Measurements from ENCODE around the gene KIF25. TPM values are rescaled to one million over a fixed set of nuclear protein-coding genes. Genes with fewer than 3 reads are reported as not detected.

KIF25 gene
- total and polyA plus RNA-seq, 7 donors = 0.50 to 0.54 TPM; not detected in 5

- TF ChIP-seq EP300 (IDR thresholded peaks at IDR 0.05) (no peak), POLR2AphosphoS5 (IDR thresholded peaks at IDR 0.05) (no peak)
- WGBS, 2 donors = 34 to 54% methylated on average over 5 of the region's 5 CpGs
- H3K4me1 ChIP-seq = peaks cover 0 to 9% (median 2%) of the 10 kb centered on the region in 4 donors
These were observed 40.4 kb downstream of the KIF25 start for GRCh38 chr6:168037856-168038255.

GRCh38 chr6:168038576-168039140, 41.2 kb downstream of the KIF25 start:
- no peak overlapping the region for H3K4me3 ChIP-seq
- intact Hi-C loops (cut with DNase I) = no loop called here
- no peak overlapping the region for H3K27ac ChIP-seq
- 90 to 95% methylated on average over 13 of the region's 13 CpGs for WGBS, 2 donors
- H3K27me3 ChIP-seq = no peaks in the 10 kb centered on the region
- peaks cover 0 to 9% (median 2%) of the 10 kb centered on the region in 4 donors for H3K4me1 ChIP-seq
- peaks cover 0 to 4% (median 2%) of the 10 kb centered on the region in 4 donors for H3K9me3 ChIP-seq
- H3K36me3 ChIP-seq = no peaks in the 10 kb centered on the region
- DNase-seq = no peak
- TF ChIP-seq EP300 (IDR thresholded peaks at IDR 0.05) (no peak), CTCF (IDR thresholded peaks at IDR 0.05) (no peak), POLR2AphosphoS5 (IDR thresholded peaks at IDR 0.05) (no peak), POLR2A (IDR thresholded peaks at IDR 0.05) (no peak)

More at GRCh38 chr6:168037856-168038255, 40.4 kb downstream of the KIF25 start:
- Histone ChIP-seq H3K4me3 (no peak overlapping the region), H3K27ac (peak overlapping the region in 1 of 4 donors; percentile 27), H3K27me3 (no peaks in the 10 kb centered on the region), H3K36me3 (no peaks in the 10 kb centered on the region), H3K9me3 (peaks cover 0 to 4% (median 2%) of the 10 kb centered on the region in 4 donors)
- no peak for DNase-seq
- intact Hi-C loops (cut with DNase I) = no loop called here

- peak; percentile 38 for DNase-seq
- Histone ChIP-seq H3K4me3 (no peak overlapping the region), H3K4me1 (peaks cover 0 to 9% (median 2%) of the 10 kb centered on the region in 4 donors), H3K9me3 (peaks cover 0 to 4% (median 2%) of the 10 kb centered on the region in 4 donors), H3K27ac (no peak overlapping the region), H3K36me3 (no peaks in the 10 kb centered on the region), H3K27me3 (no peaks in the 10 kb centered on the region)
- no peak for TF ChIP-seq CTCF (IDR thresholded peaks at IDR 0.05)
- no peak for TF ChIP-seq EP300 (IDR thresholded peaks at IDR 0.05)
- no peak for TF ChIP-seq POLR2A (IDR thresholded peaks at IDR 0.05)
- TF ChIP-seq POLR2AphosphoS5 (IDR thresholded peaks at IDR 0.05) = no peak
- intact Hi-C loops (cut with DNase I) = no loop called here
- 66 to 94% methylated on average over 4 of the region's 4 CpGs for whole genome bisulfite sequencing, 2 donors
These were observed 41.8 kb downstream of the KIF25 start for GRCh38 chr6:168039301-168039700.

GRCh38 chr6:168039849-168040248, 42.4 kb downstream of the KIF25 start:
- H3K9me3 ChIP-seq = peaks cover 0 to 4% (median 2%) of the 10 kb centered on the region in 4 donors
- H3K27ac ChIP-seq = no peak overlapping the region
- no peaks in the 10 kb centered on the region for H3K27me3 ChIP-seq
- intact Hi-C loops (cut with DNase I) = no loop called here
- 79 to 89% methylated on average over 13 of the region's 13 CpGs for WGBS, 2 donors
- peaks cover 0 to 9% (median 2%) of the 10 kb centered on the region in 4 donors for H3K4me1 ChIP-seq
- H3K4me3 ChIP-seq = no peak overlapping the region
- DNase-seq = peak; percentile 44
- no peak for TF ChIP-seq EP300 (IDR thresholded peaks at IDR 0.05)
- TF ChIP-seq POLR2AphosphoS5 (IDR thresholded peaks at IDR 0.05) = no peak
- TF ChIP-seq CTCF (IDR thresholded peaks at IDR 0.05) = no peak
- TF ChIP-seq POLR2A (IDR thresholded peaks at IDR 0.05) = no peak
- H3K36me3 ChIP-seq = no peaks in the 10 kb centered on the region

- Histone ChIP-seq H3K36me3 (no peaks in the 10 kb centered on the region), H3K27ac (no peak overlapping the region), H3K4me1 (peaks cover 0 to 4% (median 1%) of the 10 kb centered on the region in 4 donors), H3K27me3 (no peaks in the 10 kb centered on the region), H3K9me3 (peaks cover 0 to 4% (median 2%) of the 10 kb centered on the region in 4 donors), H3K4me3 (no peak overlapping the region)
- WGBS, 2 donors = 93% methylated on average over 15 of the region's 15 CpGs
- TF ChIP-seq EP300 (IDR thresholded peaks at IDR 0.05) = no peak
- TF ChIP-seq CTCF (IDR thresholded peaks at IDR 0.05) = no peak
- TF ChIP-seq POLR2AphosphoS5 (IDR thresholded peaks at IDR 0.05) = no peak
- no peak for TF ChIP-seq POLR2A (IDR thresholded peaks at IDR 0.05)
- intact Hi-C loops (cut with DNase I) = no loop called here
- DNase-seq = peak; percentile 17
These were observed 43.5 kb downstream of the KIF25 start for GRCh38 chr6:168040856-168041496.
